Sigmoid colon (tissue), 7 donors: ENCODE measurements around the gene FAT2. TPM values are rescaled to one million over a fixed set of nuclear protein-coding genes. Genes with fewer than 3 reads are reported as not detected.

Experiments
- DNase-seq: peaks from one replicate; pipeline ENCODE4 v3.0.0-alpha.2; 2019
- H3K27ac ChIP-seq, 4 donors: fragments of 200-600 bp; sonication (generic); one replicate each; pipeline ENCODE4 v1.5.1; 2016 to 2019; ENCODE audit warnings: mild to moderate bottlenecking in 1 of 4
- H3K27me3 ChIP-seq, 3 donors: fragments of 200-600 bp; sonication (generic); one replicate each; pipeline ENCODE4 v1.5.1; 2019; ENCODE audit warnings: mild to moderate bottlenecking in 1 of 3
- H3K36me3 ChIP-seq, 4 donors: fragments of 200-600 bp; sonication (generic); one replicate each; pipeline ENCODE4 v1.5.1; 2016 to 2019
- H3K4me1 ChIP-seq, 4 donors: fragments of 200-600 bp; sonication (generic); one replicate each; pipeline ENCODE4 v1.5.1; 2017 to 2019
- H3K4me3 ChIP-seq, 4 donors: fragments of 200-600 bp; sonication (generic); one replicate each; pipeline ENCODE4 v1.5.1; 2017 to 2019; ENCODE audit warnings: mild to moderate bottlenecking in 2 of 4, moderate library complexity in 1 of 4
- H3K9me3 ChIP-seq, 4 donors: fragments of 200-600 bp in 3 of 4; sonication (generic) in 3 of 4; one replicate each; pipeline versions ENCODE4 v1.5.1 to v1.6.1; 2013 to 2019
- EP300 ChIP-seq, 4 donors: sonication (generic); formaldehyde crosslinking; IDR thresholded peaks; one replicate each; pipeline ENCODE4 v1.6.1; 2017; ENCODE audit warnings: antibody characterized with exemption in 4 of 4
- POLR2A ChIP-seq, 2 donors: fragments of 450-650 bp; IDR thresholded peaks; one replicate each; pipeline ENCODE4 v1.6.1; 2016; ENCODE audit warnings: antibody characterized with exemption in 2 of 2, mild to moderate bottlenecking in 2 of 2, moderate library complexity in 2 of 2
- POLR2AphosphoS5 ChIP-seq, 4 donors: sonication (generic); formaldehyde crosslinking; IDR thresholded peaks; one replicate each; pipeline ENCODE4 v1.6.1; 2017; ENCODE audit warnings: antibody characterized with exemption in 4 of 4
- WGBS, 2 donors: extraction: QIAGEN DNeasy Blood & Tissue Kit; methylation state at CpG; one replicate each; pipeline ENCODE4 v1.1.7; 2013; 5-methylcytosine and 5-hydroxymethylcytosine counted together
- intact Hi-C: fragments of 100-400 bp; cut with DNase I; formaldehyde crosslinking; loops from one replicate; pipeline ENCODE4 v1.15.1; 2023
- polyA plus RNA-seq, 3 donors: library from polyadenylated mRNA; stranded (reverse); fragments of 200-250 nt; gene quantifications; one replicate each; pipeline ENCODE4 v1.2.3, GENCODE V29; 2013
- total RNA-seq, 4 donors: library from RNA; depleted of rRNA; stranded (reverse); fragments of >200 nt; gene quantifications; one replicate each; pipeline ENCODE4 v1.1.0, GENCODE V29; 2016
- TF ChIP-seq, protein P1 (sequence below), 4 experiments: fragments of 450-650 bp in 3 of 4; fragments of 200-600 bp in 1 of 4; IDR thresholded peaks; one replicate each; pipeline ENCODE4 v1.5.1; 2016 to 2019; ENCODE audit warnings: antibody characterized with exemption in 4 of 4, mild to moderate bottlenecking in 3 of 4, moderate library complexity in 2 of 4
- donor health status: healthy with polysubstance abuse.
- donor health status: Bipolar disorder and iron deficiency.
- donor health status: healthy.

Gene FAT2, protein sequence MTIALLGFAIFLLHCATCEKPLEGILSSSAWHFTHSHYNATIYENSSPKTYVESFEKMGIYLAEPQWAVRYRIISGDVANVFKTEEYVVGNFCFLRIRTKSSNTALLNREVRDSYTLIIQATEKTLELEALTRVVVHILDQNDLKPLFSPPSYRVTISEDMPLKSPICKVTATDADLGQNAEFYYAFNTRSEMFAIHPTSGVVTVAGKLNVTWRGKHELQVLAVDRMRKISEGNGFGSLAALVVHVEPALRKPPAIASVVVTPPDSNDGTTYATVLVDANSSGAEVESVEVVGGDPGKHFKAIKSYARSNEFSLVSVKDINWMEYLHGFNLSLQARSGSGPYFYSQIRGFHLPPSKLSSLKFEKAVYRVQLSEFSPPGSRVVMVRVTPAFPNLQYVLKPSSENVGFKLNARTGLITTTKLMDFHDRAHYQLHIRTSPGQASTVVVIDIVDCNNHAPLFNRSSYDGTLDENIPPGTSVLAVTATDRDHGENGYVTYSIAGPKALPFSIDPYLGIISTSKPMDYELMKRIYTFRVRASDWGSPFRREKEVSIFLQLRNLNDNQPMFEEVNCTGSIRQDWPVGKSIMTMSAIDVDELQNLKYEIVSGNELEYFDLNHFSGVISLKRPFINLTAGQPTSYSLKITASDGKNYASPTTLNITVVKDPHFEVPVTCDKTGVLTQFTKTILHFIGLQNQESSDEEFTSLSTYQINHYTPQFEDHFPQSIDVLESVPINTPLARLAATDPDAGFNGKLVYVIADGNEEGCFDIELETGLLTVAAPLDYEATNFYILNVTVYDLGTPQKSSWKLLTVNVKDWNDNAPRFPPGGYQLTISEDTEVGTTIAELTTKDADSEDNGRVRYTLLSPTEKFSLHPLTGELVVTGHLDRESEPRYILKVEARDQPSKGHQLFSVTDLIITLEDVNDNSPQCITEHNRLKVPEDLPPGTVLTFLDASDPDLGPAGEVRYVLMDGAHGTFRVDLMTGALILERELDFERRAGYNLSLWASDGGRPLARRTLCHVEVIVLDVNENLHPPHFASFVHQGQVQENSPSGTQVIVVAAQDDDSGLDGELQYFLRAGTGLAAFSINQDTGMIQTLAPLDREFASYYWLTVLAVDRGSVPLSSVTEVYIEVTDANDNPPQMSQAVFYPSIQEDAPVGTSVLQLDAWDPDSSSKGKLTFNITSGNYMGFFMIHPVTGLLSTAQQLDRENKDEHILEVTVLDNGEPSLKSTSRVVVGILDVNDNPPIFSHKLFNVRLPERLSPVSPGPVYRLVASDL (N-terminal part only)
- total RNA-seq (not detected), polyA plus RNA-seq (under 1 TPM in 1 of 3 donors, not detected in 2; 0.03 TPM)

DNA sequence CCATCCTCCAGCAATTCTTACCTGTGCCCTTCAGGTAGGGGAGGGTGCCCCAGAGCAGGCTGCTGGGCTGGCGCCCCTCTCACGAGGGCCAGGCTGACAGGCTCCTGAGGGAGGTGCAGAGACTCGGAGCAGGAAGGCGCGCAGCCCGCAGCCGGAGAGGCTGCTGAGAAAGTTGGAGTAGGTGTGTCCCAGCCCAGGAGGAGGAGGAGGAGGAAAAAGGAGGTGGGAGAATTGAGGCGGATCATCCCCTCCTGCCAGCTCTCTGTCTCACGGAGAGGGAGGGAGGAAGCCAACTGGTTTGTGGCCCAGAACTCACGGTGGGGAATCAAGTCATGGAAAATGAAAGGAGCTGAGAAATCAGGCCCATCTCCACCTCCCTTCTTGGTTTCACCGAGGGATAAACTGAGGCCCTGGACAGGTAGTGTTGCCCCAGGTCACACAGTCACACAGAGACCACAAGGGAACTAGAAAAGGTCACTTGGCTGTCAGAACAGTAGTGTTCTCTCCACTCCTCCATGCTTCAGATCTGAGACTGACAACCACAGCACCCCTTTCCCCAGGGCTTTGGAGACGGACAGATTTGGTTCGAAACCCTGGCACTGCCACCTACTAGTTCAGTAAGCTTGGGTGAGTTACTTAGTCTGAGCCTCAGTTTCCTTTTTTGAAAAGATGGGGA lies at the start of gene FAT2:
Gene FAT2, minus strand, starts transcription at position 188 of the 676 bp plus-strand sequence. CDS start 22,400 bp downstream, outside the sequence.
- WGBS, 2 donors = 31 to 67% methylated on average over 13 of the region's 13 CpGs
- no peak for DNase-seq
- Histone ChIP-seq H3K36me3 (no peaks in the 10 kb centered on the region), H3K27ac (no peak within 1 kb of the TSS), H3K4me1 (no peaks in the 10 kb centered on the region), H3K9me3 (no peaks in the 10 kb centered on the region), H3K27me3 (no peaks in the 10 kb centered on the region), H3K4me3 (no peak within 1 kb of the TSS)
- intact Hi-C loops = no loop called here
- TF ChIP-seq, protein P1, sequence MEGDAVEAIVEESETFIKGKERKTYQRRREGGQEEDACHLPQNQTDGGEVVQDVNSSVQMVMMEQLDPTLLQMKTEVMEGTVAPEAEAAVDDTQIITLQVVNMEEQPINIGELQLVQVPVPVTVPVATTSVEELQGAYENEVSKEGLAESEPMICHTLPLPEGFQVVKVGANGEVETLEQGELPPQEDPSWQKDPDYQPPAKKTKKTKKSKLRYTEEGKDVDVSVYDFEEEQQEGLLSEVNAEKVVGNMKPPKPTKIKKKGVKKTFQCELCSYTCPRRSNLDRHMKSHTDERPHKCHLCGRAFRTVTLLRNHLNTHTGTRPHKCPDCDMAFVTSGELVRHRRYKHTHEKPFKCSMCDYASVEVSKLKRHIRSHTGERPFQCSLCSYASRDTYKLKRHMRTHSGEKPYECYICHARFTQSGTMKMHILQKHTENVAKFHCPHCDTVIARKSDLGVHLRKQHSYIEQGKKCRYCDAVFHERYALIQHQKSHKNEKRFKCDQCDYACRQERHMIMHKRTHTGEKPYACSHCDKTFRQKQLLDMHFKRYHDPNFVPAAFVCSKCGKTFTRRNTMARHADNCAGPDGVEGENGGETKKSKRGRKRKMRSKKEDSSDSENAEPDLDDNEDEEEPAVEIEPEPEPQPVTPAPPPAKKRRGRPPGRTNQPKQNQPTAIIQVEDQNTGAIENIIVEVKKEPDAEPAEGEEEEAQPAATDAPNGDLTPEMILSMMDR (IDR thresholded peaks at IDR 0.05) = no peak
- TF ChIP-seq POLR2AphosphoS5 (IDR thresholded peaks at IDR 0.05) (no peak), POLR2A (IDR thresholded peaks at IDR 0.05) (no peak), EP300 (IDR thresholded peaks at IDR 0.05) (no peak)

DNA sequence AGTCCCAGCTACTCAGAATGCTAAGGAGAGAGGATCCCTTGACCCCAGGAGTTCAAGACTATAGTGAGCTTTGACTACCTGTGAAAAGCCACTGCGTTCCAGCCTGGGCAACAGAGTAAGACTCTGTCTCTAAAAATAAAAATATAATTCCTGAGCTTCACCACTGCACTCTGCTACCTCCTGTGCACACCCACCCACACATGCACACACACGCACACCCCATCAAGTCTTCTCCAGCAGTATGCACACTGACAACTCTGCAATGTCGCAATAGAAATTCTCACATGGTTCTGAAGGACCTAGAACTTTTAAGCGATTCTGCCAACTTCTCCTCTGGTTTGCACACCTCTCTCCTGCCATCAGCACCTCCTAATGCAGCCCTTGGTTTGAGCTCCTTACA lies 47.5 kb upstream of the FAT2 start:
- 81 to 91% methylated on average over 4 of the region's 4 CpGs for WGBS, 2 donors
- Histone ChIP-seq H3K27ac (no peak overlapping the region), H3K36me3 (no peaks in the 10 kb centered on the region), H3K27me3 (no peaks in the 10 kb centered on the region), H3K4me3 (no peak overlapping the region), H3K9me3 (no peaks in the 10 kb centered on the region), H3K4me1 (no peaks in the 10 kb centered on the region)
- intact Hi-C loops = no loop called here
- no peak for DNase-seq
- TF ChIP-seq EP300 (IDR thresholded peaks at IDR 0.05) (no peak), POLR2AphosphoS5 (IDR thresholded peaks at IDR 0.05) (no peak), POLR2A (IDR thresholded peaks at IDR 0.05) (no peak)
- TF ChIP-seq, protein P1 (IDR thresholded peaks at IDR 0.05) = no peak

DNA sequence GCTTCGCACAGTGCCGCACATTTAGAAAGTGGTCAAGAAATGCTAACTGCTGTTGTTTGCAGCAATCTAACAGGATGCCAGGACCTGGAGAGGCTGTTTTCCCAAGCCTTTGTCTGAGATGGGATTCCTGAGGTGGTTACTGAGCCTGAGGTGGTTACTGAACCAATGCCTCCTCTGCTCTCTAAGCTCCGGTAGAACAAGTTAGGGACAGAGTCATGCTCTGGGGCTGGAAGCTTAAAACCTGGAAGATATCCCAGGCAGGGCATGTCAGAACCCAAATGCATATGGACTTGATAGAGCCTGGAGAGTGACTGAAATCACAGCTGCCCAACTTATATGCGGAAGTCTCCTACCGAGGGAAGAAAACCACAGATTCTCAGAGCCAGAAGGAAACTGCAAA lies 46.5 kb upstream of the FAT2 start:
- Histone ChIP-seq H3K4me1 (no peaks in the 10 kb centered on the region), H3K9me3 (no peaks in the 10 kb centered on the region), H3K4me3 (no peak overlapping the region), H3K27ac (no peak overlapping the region), H3K27me3 (no peaks in the 10 kb centered on the region), H3K36me3 (no peaks in the 10 kb centered on the region)
- DNase-seq = no peak
- intact Hi-C loops = no loop called here
- TF ChIP-seq EP300 (IDR thresholded peaks at IDR 0.05) (no peak), POLR2AphosphoS5 (IDR thresholded peaks at IDR 0.05) (no peak), POLR2A (IDR thresholded peaks at IDR 0.05) (no peak)
- TF ChIP-seq, protein P1 (IDR thresholded peaks at IDR 0.05) = no peak
- WGBS, 2 donors = 67 to 79% methylated on average over 5 of the region's 5 CpGs

DNA sequence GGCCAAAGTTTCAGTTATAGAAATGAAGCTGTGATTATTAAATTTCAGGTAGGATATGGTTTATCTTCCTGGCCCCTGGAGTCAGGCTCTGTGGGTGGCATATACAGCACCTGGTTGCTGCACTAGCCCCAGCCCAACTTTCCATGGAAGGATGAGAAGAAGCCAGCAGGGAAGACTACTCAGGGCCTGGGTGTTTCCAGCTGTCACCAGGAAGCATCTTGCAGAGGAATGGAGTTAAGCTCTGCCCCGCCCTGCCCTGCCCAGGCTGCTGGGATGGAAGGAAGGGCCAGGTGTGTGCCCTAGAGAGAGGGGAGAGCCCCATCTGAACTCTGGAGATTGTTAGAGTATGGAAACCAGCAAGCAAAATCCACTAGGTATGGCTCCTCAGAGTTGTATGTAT lies 42.8 kb upstream of the FAT2 start:
- no peaks in the 10 kb centered on the region for H3K4me1 ChIP-seq
- H3K27me3 ChIP-seq = no peaks in the 10 kb centered on the region
- no peak for TF ChIP-seq EP300 (IDR thresholded peaks at IDR 0.05)
- no peak for TF ChIP-seq POLR2A (IDR thresholded peaks at IDR 0.05)
- no peak for TF ChIP-seq POLR2AphosphoS5 (IDR thresholded peaks at IDR 0.05)
- TF ChIP-seq, protein P1 (IDR thresholded peaks at IDR 0.05) = no peak
- no peaks in the 10 kb centered on the region for H3K36me3 ChIP-seq
- intact Hi-C loops = no loop called here
- H3K9me3 ChIP-seq = no peaks in the 10 kb centered on the region
- no peak overlapping the region for H3K4me3 ChIP-seq
- DNase-seq = no peak
- WGBS, 2 donors = 23 to 55% methylated on average over 1 of the region's 1 CpG
- H3K27ac ChIP-seq = no peak overlapping the region
